NT2/D1 (cell line): ENCODE data around the gene OR4D9.

Experiments
- DNase-seq: peaks from one replicate; pipeline ENCODE4 v3.0.0-alpha.2; 2011; ENCODE audit warnings: low read depth, low spot score
- H3K27me3 ChIP-seq: 2 replicates; pipeline ENCODE4 v1.6.0; 2011; ENCODE audit warnings: mild to moderate bottlenecking; ENCODE audit not compliant: insufficient read length, insufficient read depth
- H3K36me3 ChIP-seq: 2 replicates; pipeline ENCODE4 v1.6.1; 2011; ENCODE audit warnings: mild to moderate bottlenecking, low read length, mixed read lengths; ENCODE audit not compliant: insufficient read depth, insufficient read length
- H3K4me1 ChIP-seq: 2 replicates; pipeline ENCODE4 v1.5.1; 2011; ENCODE audit not compliant: insufficient read depth, insufficient read length
- H3K4me3 ChIP-seq: 2 replicates; pipeline ENCODE4 v1.5.1; 2011; ENCODE audit warnings: low read depth; ENCODE audit not compliant: insufficient read length
- H3K9ac ChIP-seq: 2 replicates; pipeline ENCODE4 v1.6.0; 2011; ENCODE audit warnings: low read depth; ENCODE audit not compliant: insufficient read length
- H3K9me3 ChIP-seq: 2 replicates; pipeline ENCODE4 v1.5.1; 2011; ENCODE audit warnings: mild to moderate bottlenecking, low read length; ENCODE audit not compliant: insufficient read depth
- SUZ12 ChIP-seq: IDR thresholded peaks from 2 replicates; pipeline ENCODE4 v1.6.1; 2011; ENCODE audit not compliant: insufficient read length, insufficient read depth; ENCODE audit errors: extremely low read depth
- YY1 ChIP-seq: IDR thresholded peaks from 2 replicates; pipeline ENCODE4 v1.6.1; 2011; ENCODE audit not compliant: insufficient read length, insufficient read depth
- ZNF274 ChIP-seq: IDR thresholded peaks from 2 replicates; pipeline ENCODE4 v1.6.1; 2011; ENCODE audit warnings: mild to moderate bottlenecking, low read depth, low read length

Gene OR4D9

DNA sequence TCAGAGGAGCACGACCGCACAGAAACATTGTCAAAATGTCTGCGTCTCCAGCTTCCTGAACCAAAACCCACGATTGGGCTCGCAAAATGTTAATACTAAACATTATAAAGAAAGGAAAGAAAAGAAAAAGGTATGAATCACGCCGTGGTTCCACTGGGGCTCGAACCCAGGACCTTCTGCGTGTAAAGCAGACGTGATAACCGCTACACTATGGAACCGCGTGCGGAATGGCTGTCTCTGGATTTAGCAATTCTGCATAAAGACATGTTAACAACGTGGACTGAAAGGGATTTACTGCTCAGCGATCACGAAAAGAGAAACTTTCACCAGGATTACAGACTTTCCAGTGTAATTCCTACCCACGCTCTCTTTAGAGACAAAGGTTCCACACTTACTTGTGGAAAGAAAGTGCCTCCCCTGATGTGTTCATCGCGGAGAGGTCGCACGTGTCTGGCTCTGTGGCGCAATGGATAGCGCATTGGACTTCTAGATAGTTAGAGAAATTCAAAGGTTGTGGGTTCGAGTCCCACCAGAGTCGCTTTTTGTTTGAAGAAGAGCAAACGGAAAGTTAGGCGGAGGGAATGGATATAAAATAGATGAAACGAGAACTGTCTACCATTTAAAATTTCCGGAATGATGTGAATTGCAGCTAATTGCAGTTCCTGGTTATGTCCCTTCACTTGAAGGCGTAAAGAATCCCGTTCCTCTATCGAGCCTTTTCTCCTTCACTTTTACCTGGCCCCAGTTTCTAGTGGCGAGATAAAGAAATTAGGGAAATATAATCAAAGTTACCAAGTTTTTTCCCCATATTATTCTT, 39.7 kb downstream of the OR4D9 start:
- Histone ChIP-seq H3K9ac (peak overlapping the region; percentile 71), H3K4me1 (peaks cover 2% of the 10 kb centered on the region), H3K4me3 (peak overlapping the region; percentile 51), H3K36me3 (no peaks in the 10 kb centered on the region), H3K9me3 (no peaks in the 10 kb centered on the region), H3K27me3 (no peaks in the 10 kb centered on the region)
- TF ChIP-seq SUZ12 (no peak), YY1 (no peak), ZNF274 (no peak)
- DNase-seq = peak; percentile 89

DNA sequence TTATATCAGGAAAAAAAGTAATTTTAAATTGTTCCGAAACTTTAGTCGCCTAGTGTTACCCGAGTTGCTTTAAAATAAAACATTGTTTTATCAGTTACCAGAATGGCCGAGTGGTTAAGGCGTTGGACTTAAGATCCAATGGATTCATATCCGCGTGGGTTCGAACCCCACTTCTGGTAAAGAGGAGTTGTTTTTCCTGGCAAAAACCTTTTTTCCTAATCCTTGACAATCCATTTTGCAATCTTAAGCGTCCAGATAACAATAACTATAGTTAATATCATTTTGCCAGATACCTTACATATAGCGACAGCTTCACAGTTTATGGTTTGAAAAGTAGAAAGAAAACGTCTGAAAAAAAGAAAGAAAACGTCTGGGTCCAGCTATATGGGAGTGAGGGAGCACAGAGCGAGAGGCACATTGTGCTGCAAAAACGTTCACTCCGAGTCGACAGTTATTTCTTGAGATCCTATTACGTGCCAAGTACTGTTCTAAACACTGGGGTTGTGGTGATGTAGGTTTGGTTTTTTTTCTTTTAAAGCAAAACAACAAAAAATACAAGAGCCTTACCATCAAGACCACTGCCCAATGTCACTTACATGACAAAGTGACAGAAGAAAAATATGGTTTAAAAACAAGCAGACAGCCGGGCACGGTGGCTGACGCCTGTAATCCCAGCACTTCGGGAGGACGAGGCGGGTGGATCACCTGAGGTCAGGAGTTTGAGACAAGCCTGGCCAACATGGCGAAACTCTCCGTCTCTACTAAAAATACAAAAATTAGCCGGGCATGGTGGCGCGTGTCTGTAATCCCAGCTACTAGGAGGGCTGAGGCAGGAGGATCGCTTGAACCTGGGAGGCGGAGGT, 40.6 kb downstream of the OR4D9 start:
- Histone ChIP-seq H3K9me3 (no peaks in the 10 kb centered on the region), H3K27me3 (no peaks in the 10 kb centered on the region), H3K9ac (peak overlapping the region; percentile 67), H3K4me1 (peaks cover 2% of the 10 kb centered on the region), H3K36me3 (no peaks in the 10 kb centered on the region), H3K4me3 (peak overlapping the region; percentile 51)
- TF ChIP-seq SUZ12 (no peak), ZNF274 (no peak), YY1 (no peak)
- no peak for DNase-seq

DNA sequence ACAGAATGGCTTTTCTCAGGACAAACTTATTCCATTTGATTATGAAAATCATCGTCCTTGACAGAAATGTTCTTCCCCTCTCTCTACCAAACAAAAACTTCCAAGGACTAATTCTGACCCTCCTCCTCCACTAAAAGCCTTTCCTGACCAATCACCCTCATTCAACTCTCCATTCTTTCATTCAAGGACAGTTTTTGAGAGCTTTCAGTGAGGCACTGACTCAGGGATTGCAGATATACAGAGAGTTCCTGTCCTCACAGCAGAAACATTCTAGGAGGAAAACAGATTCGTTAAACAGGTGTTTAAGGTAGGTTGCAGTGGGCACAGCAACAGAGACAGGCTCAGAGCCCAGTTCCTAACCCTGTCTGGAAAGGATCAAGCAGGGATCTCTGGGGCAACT, 41.5 kb downstream of the OR4D9 start:
- Histone ChIP-seq H3K27me3 (no peaks in the 10 kb centered on the region), H3K9ac (no peak overlapping the region), H3K9me3 (no peaks in the 10 kb centered on the region), H3K36me3 (no peaks in the 10 kb centered on the region), H3K4me3 (no peak overlapping the region), H3K4me1 (peaks cover 2% of the 10 kb centered on the region)
- DNase-seq = no peak
- TF ChIP-seq SUZ12 = no peak
- no peak for TF ChIP-seq ZNF274
- TF ChIP-seq YY1 = no peak

DNA sequence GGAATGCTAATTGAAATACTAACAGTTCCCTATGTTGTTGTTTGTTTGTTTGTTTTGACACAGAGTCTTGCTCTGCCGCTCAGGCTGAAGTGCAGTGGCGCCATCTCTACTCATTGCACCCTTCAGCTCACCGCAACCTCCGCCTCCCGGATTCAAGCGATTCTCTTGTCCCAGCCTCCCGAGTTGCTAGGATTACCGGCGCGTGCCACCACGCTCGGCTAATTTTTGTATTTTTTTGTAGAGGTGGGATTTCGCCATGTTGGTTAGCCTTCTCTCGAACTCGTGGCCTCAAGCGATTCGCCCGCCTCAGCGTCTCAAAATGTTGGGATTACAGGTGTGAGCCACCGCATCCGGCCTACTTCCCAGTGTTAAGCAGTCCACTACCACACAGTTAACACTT, 42.0 kb downstream of the OR4D9 start:
- no peaks in the 10 kb centered on the region for H3K9me3 ChIP-seq
- no peaks in the 10 kb centered on the region for H3K27me3 ChIP-seq
- no peak overlapping the region for H3K9ac ChIP-seq
- no peak overlapping the region for H3K4me3 ChIP-seq
- no peaks in the 10 kb centered on the region for H3K36me3 ChIP-seq
- peaks cover 2% of the 10 kb centered on the region for H3K4me1 ChIP-seq
- DNase-seq = no peak
- TF ChIP-seq YY1 (no peak), SUZ12 (no peak), ZNF274 (no peak)

DNA sequence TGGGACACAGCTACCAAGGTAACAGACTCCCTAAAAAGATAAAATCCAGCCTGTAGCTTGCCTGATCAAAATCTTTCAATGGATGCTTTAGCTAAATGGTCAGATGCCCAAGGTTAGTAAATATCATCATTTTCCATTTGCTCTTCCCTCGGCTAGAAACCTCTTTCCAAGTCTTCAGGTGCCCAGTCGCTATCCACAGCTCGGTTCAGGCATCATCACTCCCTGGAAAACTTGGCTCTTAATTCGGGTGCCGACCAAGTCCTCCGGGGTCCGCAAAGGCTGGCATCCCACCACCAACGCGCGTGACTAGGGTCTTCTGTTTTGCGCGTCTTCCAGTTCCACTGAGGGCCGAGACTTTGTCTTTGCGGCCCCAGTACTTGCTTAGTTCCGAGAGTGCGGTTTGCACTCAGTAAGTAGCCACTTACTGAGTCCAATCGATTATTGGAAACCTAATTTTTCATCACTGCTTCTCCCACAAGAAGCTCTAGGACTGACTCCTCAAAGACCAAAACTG, 44.3 kb downstream of the OR4D9 start:
- no peak for TF ChIP-seq ZNF274
- TF ChIP-seq SUZ12 = no peak
- TF ChIP-seq YY1 = no peak
- H3K4me1 ChIP-seq = peaks cover 5% of the 10 kb centered on the region
- no peaks in the 10 kb centered on the region for H3K27me3 ChIP-seq
- DNase-seq = no peak
- peak overlapping the region; percentile 14 for H3K9ac ChIP-seq
- H3K36me3 ChIP-seq = no peaks in the 10 kb centered on the region
- H3K9me3 ChIP-seq = no peaks in the 10 kb centered on the region
- peak overlapping the region; percentile 45 for H3K4me3 ChIP-seq

DNA sequence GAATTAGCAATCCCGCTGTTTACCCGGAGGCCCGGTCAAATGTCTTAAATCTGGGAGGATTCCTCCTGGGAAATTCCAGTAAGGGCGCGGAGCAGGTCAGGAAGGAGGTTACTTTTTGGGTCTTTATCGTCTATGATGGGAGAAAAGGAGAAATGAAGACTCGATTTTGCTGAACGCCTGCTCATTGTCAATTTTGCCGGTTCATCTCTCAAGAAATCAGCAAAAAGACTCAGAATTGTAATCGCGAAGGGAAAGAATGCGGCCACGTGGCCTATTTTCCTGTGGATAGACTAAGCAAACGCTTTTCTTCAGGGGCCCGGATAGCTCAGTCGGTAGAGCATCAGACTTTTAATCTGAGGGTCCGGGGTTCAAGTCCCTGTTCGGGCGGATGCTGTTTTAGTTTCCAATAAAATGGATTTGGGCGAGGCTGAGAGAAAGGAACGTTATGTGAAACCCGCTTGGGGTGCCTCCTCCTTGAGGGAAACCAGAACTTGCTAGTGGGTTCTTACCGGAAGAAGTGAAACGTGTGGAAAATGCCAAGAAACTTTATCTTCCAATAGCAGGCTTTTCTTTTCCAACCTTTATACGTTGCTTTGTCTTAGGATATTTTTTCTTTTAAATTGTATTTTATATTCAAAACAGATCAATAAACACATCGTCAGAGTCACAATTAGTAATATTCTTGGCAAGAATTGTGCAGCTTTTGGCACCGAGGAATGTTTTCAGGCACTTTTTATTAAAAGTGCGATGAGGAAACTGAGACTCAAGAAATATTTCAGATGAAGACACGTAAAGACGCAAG, 45.0 kb downstream of the OR4D9 start:
- TF ChIP-seq SUZ12 = no peak
- no peak for TF ChIP-seq ZNF274
- no peak for TF ChIP-seq YY1
- DNase-seq = no peak
- peak overlapping the region; percentile 43 for H3K9ac ChIP-seq
- H3K36me3 ChIP-seq = no peaks in the 10 kb centered on the region
- H3K4me3 ChIP-seq = peak overlapping the region; percentile 45
- H3K27me3 ChIP-seq = no peaks in the 10 kb centered on the region
- peaks cover 5% of the 10 kb centered on the region for H3K4me1 ChIP-seq
- no peaks in the 10 kb centered on the region for H3K9me3 ChIP-seq

DNA sequence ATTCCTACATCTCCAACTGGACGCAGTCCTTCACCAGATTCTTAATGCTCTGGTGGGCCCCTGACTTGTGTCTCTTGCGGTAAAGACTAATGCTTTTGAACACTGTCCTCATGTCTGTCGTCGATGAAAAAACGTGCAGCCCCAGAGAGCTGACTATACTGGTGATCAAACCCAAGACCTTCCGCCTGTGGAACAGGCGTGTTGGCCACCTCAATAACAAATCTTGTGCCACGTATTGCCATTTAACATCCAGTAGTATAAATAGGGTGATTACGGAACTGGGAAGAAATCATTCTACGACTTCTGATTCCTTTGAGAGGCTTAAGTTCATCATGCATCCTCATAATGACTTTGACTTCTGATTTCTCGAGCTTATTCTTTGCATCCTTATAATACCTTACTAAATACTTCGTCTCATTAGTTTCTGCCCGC, 45.6 kb downstream of the OR4D9 start:
- peaks cover 5% of the 10 kb centered on the region for H3K4me1 ChIP-seq
- H3K36me3 ChIP-seq = no peaks in the 10 kb centered on the region
- peak overlapping the region; percentile 41 for H3K4me3 ChIP-seq
- H3K27me3 ChIP-seq = no peaks in the 10 kb centered on the region
- no peaks in the 10 kb centered on the region for H3K9me3 ChIP-seq
- H3K9ac ChIP-seq = peak overlapping the region; percentile 43
- no peak for DNase-seq
- TF ChIP-seq ZNF274 (no peak), SUZ12 (no peak), YY1 (no peak)
